HCT116 (cell line): ENCODE measurements around the gene UMOD. TPM values are rescaled to one million over a fixed set of nuclear protein-coding genes. Genes with fewer than 3 reads are reported as not detected.

Experiments
- ATAC-seq: fragments of 200-7000 bp; cut with Tn5 transposase; 2 replicates; pipeline ENCODE4 v1.9.1; 2020; ENCODE audit warnings: mild to moderate bottlenecking, moderate library complexity
- BruUV-seq: library from RNA; stranded (reverse); fragments of 400-500 nt; replicated peaks from 2 replicates; lab custom pipeline; 2021; lab: Mats Ljungman, UMichigan
- CTCF ChIA-PET: fragments of 300-600 bp; sonication (Branson Sonifier 250); formaldehyde crosslinking; loops from one replicate; lab custom pipeline; 2021; ENCODE audit warnings: antibody characterized with exemption; lab: Charles Lee
- POLR2A ChIA-PET: fragments of 300-600, 350-600 bp; sonication (Branson Sonifier 250); formaldehyde crosslinking; loops from one replicate; lab custom pipeline; 2021; ENCODE audit warnings: antibody characterized with exemption; lab: Charles Lee
- RAD21 ChIA-PET, 2 experiments: fragments of 300-600 bp; sonication (Branson Sonifier 250); formaldehyde crosslinking; loops; one replicate each; lab custom pipeline; 2023; ENCODE audit warnings: low total read pairs in 2 of 2; ENCODE audit not compliant: uncharacterized antibody in 2 of 2, unreplicated experiment in 2 of 2, low non-redundant PET in 1 of 2; lab: Charles Lee
- DNase-seq: peaks from one replicate; pipeline ENCODE4 v3.0.0-alpha.2; 2010; ENCODE audit warnings: low read depth, low spot score
- H2AFZ ChIP-seq: fragments of 200-600 bp; shearing (Covaris generic), sonication (generic); 2 replicates; pipeline ENCODE4 v1.6.1; 2017; ENCODE audit warnings: low read depth, mixed run types, mixed read lengths, antibody characterized with exemption, low read length; ENCODE audit not compliant: poor library complexity, severe bottlenecking
- H3K27ac ChIP-seq: 2 replicates; pipeline ENCODE4 v1.5.1; 2012; ENCODE audit warnings: low read depth, low read length
- H3K27me3 ChIP-seq: fragments of 200-600 bp; sonication (generic); 2 replicates; pipeline ENCODE4 v1.6.1; 2016; ENCODE audit warnings: mixed run types, low read length, mixed read lengths; ENCODE audit not compliant: insufficient read depth
- H3K36me3 ChIP-seq, 2 experiments: fragments of 200-500 bp in 1 of 2; fragments of 200-600 bp in 1 of 2; sonication (Bioruptor generic) in 1 of 2; sonication (generic) in 1 of 2; 2 replicates each; pipeline versions ENCODE4 v1.5.1 to v1.6.1; 2014 to 2016; ENCODE audit warnings: low read length in 2 of 2, inconsistent platforms in 1 of 2, mixed read lengths in 1 of 2, mixed run types in 1 of 2; ENCODE audit not compliant: insufficient read depth in 2 of 2, control insufficient read depth in 1 of 2
- H3K4me1 ChIP-seq, 2 experiments: fragments of 200-600 bp in 1 of 2; sonication (generic) in 1 of 2; 2 replicates each; pipeline versions ENCODE4 v1.5.1 to v1.6.1; 2012 to 2017; ENCODE audit warnings: low read length in 2 of 2, inconsistent platforms in 1 of 2, mild to moderate bottlenecking in 1 of 2, mixed read lengths in 1 of 2, mixed run types in 1 of 2, moderate library complexity in 1 of 2; ENCODE audit not compliant: insufficient read depth in 2 of 2, control insufficient read depth in 1 of 2
- H3K4me2 ChIP-seq: fragments of 200-600 bp; sonication (generic); 2 replicates; pipeline ENCODE4 v1.6.1; 2017; ENCODE audit warnings: mixed run types, low read length, mixed read lengths
- H3K4me3 ChIP-seq, 2 experiments: fragments of 200-600 bp in 1 of 2; sonication (generic) in 1 of 2; replicated peaks in 1 of 2; 2 replicates each; pipeline ENCODE4 v1.5.1; 2011 to 2016; ENCODE audit warnings: low read length in 2 of 2, control low read depth in 1 of 2, low read depth in 1 of 2, mild to moderate bottlenecking in 1 of 2, mixed read lengths in 1 of 2, mixed run types in 1 of 2
- H3K79me2 ChIP-seq: fragments of 200-600 bp; sonication (generic); 2 replicates; pipeline ENCODE4 v1.6.1; 2017; ENCODE audit warnings: mild to moderate bottlenecking, mixed run types, low read length, moderate library complexity, mixed read lengths; ENCODE audit not compliant: insufficient read depth
- H3K9ac ChIP-seq: fragments of 200-600 bp; sonication (generic); 2 replicates; pipeline ENCODE4 v1.6.1; 2016; ENCODE audit warnings: low read length, mixed read lengths
- H3K9me2 ChIP-seq: fragments of 200-600 bp; sonication (generic), shearing (Covaris generic); 2 replicates; pipeline ENCODE4 v1.6.1; 2017; ENCODE audit warnings: mixed run types, mild to moderate bottlenecking, moderate library complexity; ENCODE audit not compliant: insufficient read depth
- H3K9me3 ChIP-seq, 2 experiments: fragments of 200-500 bp in 1 of 2; fragments of 200-600 bp in 1 of 2; sonication (Bioruptor generic) in 1 of 2; sonication (generic) in 1 of 2; 2 replicates each; pipeline ENCODE4 v1.6.1; 2014 to 2017; ENCODE audit warnings: low read length in 2 of 2, mixed read lengths in 2 of 2, inconsistent platforms in 1 of 2, low read depth in 1 of 2, mild to moderate bottlenecking in 1 of 2, mixed run types in 1 of 2, moderate library complexity in 1 of 2; ENCODE audit not compliant: control insufficient read depth in 1 of 2, insufficient read depth in 1 of 2
- H4K20me1 ChIP-seq: fragments of 200-600 bp; sonication (generic), shearing (Covaris generic); 2 replicates; pipeline ENCODE4 v1.6.1; 2017; ENCODE audit warnings: mixed run types, mild to moderate bottlenecking, moderate library complexity; ENCODE audit not compliant: insufficient read depth
- CTCF ChIP-seq, 3 experiments: fragments of 200-600 bp in 1 of 3; sonication (generic) in 1 of 3; IDR thresholded peaks in 2 of 3; conservative IDR thresholded peaks in 1 of 3; 2 replicates each; pipeline ENCODE4 v1.5.1; 2012 to 2017; ENCODE audit warnings: low read depth in 2 of 3, low read length in 2 of 3, antibody characterized with exemption in 1 of 3, borderline replicate concordance in 1 of 3, control low read depth in 1 of 3, mild to moderate bottlenecking in 1 of 3, mixed read lengths in 1 of 3, mixed run types in 1 of 3, moderate library complexity in 1 of 3; ENCODE audit not compliant: insufficient read depth in 1 of 3
- REST ChIP-seq: IDR thresholded peaks from 2 replicates; pipeline ENCODE4 v1.6.1; 2012; ENCODE audit warnings: low read depth
- intact Hi-C: fragments of 100-400 bp; cut with micrococcal nuclease; formaldehyde crosslinking; loops from 2 replicates; pipeline ENCODE4 v1.10.0; 2022
- total RNA-seq: library from RNA; stranded (reverse); gene quantifications from one replicate; pipeline ENCODE4 v1.2.1, GENCODE V29; 2021; ENCODE audit not compliant: unreplicated experiment

Gene UMOD
- total RNA-seq, 1 experiment from 2014 or later: not detected

GRCh38 chr16:20348365-20349185 is 3.9 kb downstream of the UMOD start:
- no peaks in the 10 kb centered on the region for H3K4me1 ChIP-seq
- H3K9me2 ChIP-seq: no peaks in the 10 kb centered on the region
- no peak for TF ChIP-seq REST
- peak in 1 of 3 experiments; percentile 14; a peak in 2 of 6 replicates for TF ChIP-seq CTCF (IDR thresholded peaks at IDR 0.05 in 2 of 3, conservative IDR thresholded peaks at IDR 0.05 in 1 of 3; ENCODE audit: borderline replicate concordance in 1 of 3, insufficient read depth in 1 of 3, low read depth in 2 of 3, low read length in 2 of 3)
- no peak overlapping the region for H3K9ac ChIP-seq
- H2AFZ ChIP-seq: no peak overlapping the region
- H4K20me1 ChIP-seq: no peaks in the 10 kb centered on the region
- ChIA-PET POLR2A (no interaction called here), RAD21 (no interaction called here), CTCF (interaction anchor here (1.2 to 1.4 kb wide), 3 partner anchors 9 to 450 kb away, joined by 3 to 5 read pairs (median 4); no protein-coding TSS in a partner anchor)
- H3K4me3 ChIP-seq: no peak overlapping the region
- H3K27me3 ChIP-seq: peaks cover 28% of the 10 kb centered on the region
- H3K36me3 ChIP-seq: no peaks in the 10 kb centered on the region
- no peak for ATAC-seq
- intact Hi-C loops: no loop called here
- no peak overlapping the region for H3K4me2 ChIP-seq
- no peaks in the 10 kb centered on the region for H3K79me2 ChIP-seq
- H3K27ac ChIP-seq: no peak overlapping the region
- no peak for DNase-seq
- no TSS peak for BruUV-seq
- H3K9me3 ChIP-seq: no peaks in the 10 kb centered on the region
